Measurements from ENCODE around the gene FUT6.

The FUT6 gene

DNA sequence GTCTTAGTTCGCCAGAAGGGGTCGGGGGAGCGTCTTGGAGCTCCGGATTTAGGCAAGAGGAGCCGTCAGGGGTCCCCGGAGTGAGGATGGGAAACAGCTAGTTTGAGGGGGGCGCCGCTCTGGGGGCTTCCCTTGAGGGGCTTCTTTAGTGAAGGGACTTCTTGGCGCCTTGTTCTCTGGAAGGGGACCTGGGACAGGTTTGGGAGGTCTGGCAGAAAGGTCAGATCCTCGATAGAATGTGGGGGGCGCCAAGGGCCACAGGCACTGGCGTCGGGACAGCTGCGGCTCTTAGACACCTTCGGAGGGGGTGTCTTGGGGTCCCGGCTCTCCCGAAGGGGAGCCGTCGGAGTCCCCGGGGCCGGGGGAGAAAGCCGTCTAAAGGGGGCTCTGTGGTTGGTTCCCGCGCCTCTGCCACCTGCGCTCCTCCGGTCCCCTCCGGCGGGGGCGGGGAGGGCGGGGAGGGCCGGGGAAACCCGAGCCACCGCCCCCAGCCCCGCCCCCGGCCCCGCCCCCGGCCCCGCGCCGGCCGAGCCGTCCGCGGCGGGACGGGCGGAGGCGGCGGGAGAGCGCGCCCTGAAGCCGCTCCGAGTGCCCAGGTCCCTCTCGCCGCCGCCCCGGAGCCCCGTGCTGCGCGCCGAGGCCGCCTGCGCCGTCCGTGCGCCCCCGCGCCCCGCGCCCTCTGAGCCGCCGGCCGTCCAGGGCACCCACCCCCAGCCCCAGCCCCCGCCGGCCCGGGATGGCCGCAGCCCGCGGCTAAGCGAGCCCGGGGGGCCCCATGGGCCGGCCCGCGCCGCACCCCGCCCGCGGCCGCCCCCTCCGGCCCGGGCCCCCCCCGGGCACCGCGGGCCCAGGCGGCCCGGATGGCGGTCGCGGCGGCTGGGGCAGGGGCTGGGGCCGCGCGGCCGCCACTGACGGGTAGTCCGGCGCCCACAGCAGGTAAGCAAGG lies 34.7 kb downstream of the FUT6 start, which contains the start of gene NRTN:
Gene NRTN, plus strand, starts transcription at position 552 of the 946 bp plus-strand sequence. CDS start 19,099 bp downstream, outside the sequence.
- peaks cover 8% of the 10 kb centered on the region; the same call in 1 of the 2 replicates for H3K4me1 ChIP-seq (ENCODE audit: low read length)
- peak within 1 kb of the TSS; percentile 97 for H2AFZ ChIP-seq (ENCODE audit: low read length)
- peaks cover 21% of the 10 kb centered on the region for H3K27me3 ChIP-seq (replicated peaks; ENCODE audit: insufficient read depth, low read length)
- H4K20me1 ChIP-seq (ENCODE audit: insufficient read depth, low read length), result no peaks in the 10 kb centered on the region; the same call in 1 of the 2 replicates
- 0 out of 2 replicates have a peak, but pooled peaks cover 6% of the 10 kb centered on the region for H3F3A ChIP-seq (ENCODE audit: insufficient read depth, low read length)
- TF ChIP-seq EZH2 (optimal IDR thresholded peaks at IDR 0.05; ENCODE audit: low read depth, low read length), result no peak
- TF ChIP-seq, protein P1, sequence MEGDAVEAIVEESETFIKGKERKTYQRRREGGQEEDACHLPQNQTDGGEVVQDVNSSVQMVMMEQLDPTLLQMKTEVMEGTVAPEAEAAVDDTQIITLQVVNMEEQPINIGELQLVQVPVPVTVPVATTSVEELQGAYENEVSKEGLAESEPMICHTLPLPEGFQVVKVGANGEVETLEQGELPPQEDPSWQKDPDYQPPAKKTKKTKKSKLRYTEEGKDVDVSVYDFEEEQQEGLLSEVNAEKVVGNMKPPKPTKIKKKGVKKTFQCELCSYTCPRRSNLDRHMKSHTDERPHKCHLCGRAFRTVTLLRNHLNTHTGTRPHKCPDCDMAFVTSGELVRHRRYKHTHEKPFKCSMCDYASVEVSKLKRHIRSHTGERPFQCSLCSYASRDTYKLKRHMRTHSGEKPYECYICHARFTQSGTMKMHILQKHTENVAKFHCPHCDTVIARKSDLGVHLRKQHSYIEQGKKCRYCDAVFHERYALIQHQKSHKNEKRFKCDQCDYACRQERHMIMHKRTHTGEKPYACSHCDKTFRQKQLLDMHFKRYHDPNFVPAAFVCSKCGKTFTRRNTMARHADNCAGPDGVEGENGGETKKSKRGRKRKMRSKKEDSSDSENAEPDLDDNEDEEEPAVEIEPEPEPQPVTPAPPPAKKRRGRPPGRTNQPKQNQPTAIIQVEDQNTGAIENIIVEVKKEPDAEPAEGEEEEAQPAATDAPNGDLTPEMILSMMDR (IDR thresholded peaks at IDR 0.05; ENCODE audit: low read length), result no peak
- no peak for TF ChIP-seq EZH2phosphoT487 (IDR thresholded peaks at IDR 0.05; ENCODE audit: low read length)
- DNase-seq, result peak; percentile 55
- H3K79me2 ChIP-seq (ENCODE audit: low read length), result peaks cover 4% of the 10 kb centered on the region; the same call in 1 of the 2 replicates
- no peaks in the 10 kb centered on the region for H3K36me3 ChIP-seq (replicated peaks; ENCODE audit: insufficient read depth, low read length)
- no peaks in the 10 kb centered on the region for H3K9me2 ChIP-seq (replicated peaks; ENCODE audit: insufficient read depth, low read length)
- peak within 1 kb of the TSS; percentile 60 for H3K4me3 ChIP-seq (ENCODE audit: low read length)
- peak within 1 kb of the TSS; percentile 36; the same call in 1 of the 2 replicates for H3K9ac ChIP-seq (ENCODE audit: low read length)
- no peaks in the 10 kb centered on the region for H3K9me3 ChIP-seq (replicated peaks; ENCODE audit: insufficient read depth, low read length)
- no peak within 1 kb of the TSS for H3K27ac ChIP-seq (ENCODE audit: low read length)
- H3K4me2 ChIP-seq (ENCODE audit: low read depth, low read length), result peak within 1 kb of the TSS; percentile 98

DNA sequence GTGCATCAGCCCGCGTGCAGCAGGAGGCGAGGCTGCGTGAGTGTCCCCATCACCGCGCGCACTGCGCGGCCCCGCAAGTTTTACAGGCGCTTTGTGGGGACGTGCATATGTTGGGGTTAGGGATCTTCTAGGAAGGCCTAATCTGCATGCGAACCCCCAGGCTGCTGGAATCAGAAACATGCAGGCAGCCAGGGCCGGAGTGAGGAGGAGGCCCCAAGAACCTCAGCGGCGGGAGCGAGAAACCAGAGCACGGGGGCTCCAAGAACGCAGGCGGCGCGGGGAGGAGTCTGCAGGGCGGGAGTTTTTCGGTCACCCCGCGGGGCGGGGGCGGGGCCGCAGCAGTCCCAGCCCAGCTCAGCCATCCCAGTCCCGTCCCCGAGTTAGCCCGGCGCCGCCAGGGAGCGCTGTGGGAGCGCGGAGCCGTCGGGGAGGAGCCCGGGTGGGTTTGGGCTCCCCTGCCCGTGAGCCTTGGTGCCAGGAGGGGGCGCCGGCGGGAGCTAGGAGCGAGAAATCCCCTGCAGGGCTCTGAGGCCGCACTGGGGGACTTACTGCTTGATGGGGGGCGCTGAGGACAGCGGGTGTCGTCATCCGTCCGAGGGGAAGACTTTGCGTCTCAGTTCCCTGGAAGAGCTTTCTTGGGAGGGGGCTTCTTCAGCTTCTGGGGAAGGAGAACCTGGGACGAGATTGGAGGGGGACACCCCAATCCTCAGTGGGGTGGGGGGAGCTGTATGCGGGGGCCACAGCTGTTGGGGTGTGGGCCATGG lies 35.6 kb downstream of the FUT6 start:
- H3K36me3 ChIP-seq (replicated peaks; ENCODE audit: insufficient read depth, low read length), result no peaks in the 10 kb centered on the region
- peaks cover 30% of the 10 kb centered on the region for H3K27me3 ChIP-seq (replicated peaks; ENCODE audit: insufficient read depth, low read length)
- no peaks in the 10 kb centered on the region for H3K9me2 ChIP-seq (replicated peaks; ENCODE audit: insufficient read depth, low read length)
- H3K4me1 ChIP-seq (ENCODE audit: low read length), result peaks cover 8% of the 10 kb centered on the region; the same call in 1 of the 2 replicates
- H3K4me2 ChIP-seq (ENCODE audit: low read depth, low read length), result peak overlapping the region; percentile 98
- DNase-seq, result peak; percentile 94
- H3F3A ChIP-seq (ENCODE audit: insufficient read depth, low read length), result 0 out of 2 replicates have a peak, but pooled peaks cover 6% of the 10 kb centered on the region
- H3K27ac ChIP-seq (ENCODE audit: low read length), result no peak overlapping the region
- peak overlapping the region; percentile 60 for H3K4me3 ChIP-seq (ENCODE audit: low read length)
- H2AFZ ChIP-seq (ENCODE audit: low read length), result peak overlapping the region; percentile 97
- peaks cover 4% of the 10 kb centered on the region; the same call in 1 of the 2 replicates for H3K79me2 ChIP-seq (ENCODE audit: low read length)
- no peak for TF ChIP-seq EZH2phosphoT487 (IDR thresholded peaks at IDR 0.05; ENCODE audit: low read length)
- TF ChIP-seq, protein P1 (IDR thresholded peaks at IDR 0.05; ENCODE audit: low read length), result peak; percentile 99
- no peaks in the 10 kb centered on the region; the same call in 1 of the 2 replicates for H4K20me1 ChIP-seq (ENCODE audit: insufficient read depth, low read length)
- peak overlapping the region; percentile 52; the same call in 1 of the 2 replicates for H3K9ac ChIP-seq (ENCODE audit: low read length)
- no peaks in the 10 kb centered on the region for H3K9me3 ChIP-seq (replicated peaks; ENCODE audit: insufficient read depth, low read length)

DNA sequence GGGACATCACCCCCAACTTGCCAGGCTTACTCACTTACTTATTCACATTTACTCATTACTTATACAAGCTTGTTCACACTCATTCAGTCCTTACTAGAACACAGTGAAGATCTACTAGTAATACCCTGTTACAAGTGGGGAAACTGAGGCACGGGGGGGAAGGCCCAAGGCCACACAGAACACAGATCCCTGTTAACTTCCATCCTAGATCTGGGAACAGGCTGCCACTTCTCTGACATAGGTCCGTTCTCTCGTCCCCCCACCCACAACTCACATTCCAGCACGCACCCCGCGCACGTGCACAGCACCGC lies 36.1 kb downstream of the FUT6 start:
- TF ChIP-seq EZH2 (optimal IDR thresholded peaks at IDR 0.05; ENCODE audit: low read depth, low read length) (no peak), EZH2phosphoT487 (IDR thresholded peaks at IDR 0.05; ENCODE audit: low read length) (no peak)
- TF ChIP-seq, protein P1 (IDR thresholded peaks at IDR 0.05; ENCODE audit: low read length), result no peak
- no peaks in the 10 kb centered on the region for H3K9me2 ChIP-seq (replicated peaks; ENCODE audit: insufficient read depth, low read length)
- H2AFZ ChIP-seq (ENCODE audit: low read length), result peak overlapping the region; percentile 97
- peak overlapping the region; percentile 98 for H3K4me2 ChIP-seq (ENCODE audit: low read depth, low read length)
- no peaks in the 10 kb centered on the region for H3K36me3 ChIP-seq (replicated peaks; ENCODE audit: insufficient read depth, low read length)
- 0 out of 2 replicates have a peak, but pooled peaks cover 6% of the 10 kb centered on the region for H3F3A ChIP-seq (ENCODE audit: insufficient read depth, low read length)
- H3K79me2 ChIP-seq (ENCODE audit: low read length), result peaks cover 4% of the 10 kb centered on the region; the same call in 1 of the 2 replicates
- H3K27me3 ChIP-seq (replicated peaks; ENCODE audit: insufficient read depth, low read length), result peaks cover 35% of the 10 kb centered on the region
- H3K27ac ChIP-seq (ENCODE audit: low read length), result no peak overlapping the region
- H3K4me1 ChIP-seq (ENCODE audit: low read length), result peaks cover 8% of the 10 kb centered on the region; the same call in 1 of the 2 replicates
- no peak for DNase-seq
- H3K9me3 ChIP-seq (replicated peaks; ENCODE audit: insufficient read depth, low read length), result no peaks in the 10 kb centered on the region
- no peaks in the 10 kb centered on the region; the same call in 1 of the 2 replicates for H4K20me1 ChIP-seq (ENCODE audit: insufficient read depth, low read length)
- H3K9ac ChIP-seq (ENCODE audit: low read length), result peak overlapping the region; percentile 52; the same call in 1 of the 2 replicates
- H3K4me3 ChIP-seq (ENCODE audit: low read length), result peak overlapping the region; percentile 60

Measured in MM.1S (cell line).